HCT116 (cell line): Measurements from ENCODE around the gene CD59. TPM values are rescaled to one million over a fixed set of nuclear protein-coding genes. Genes with fewer than 3 reads are reported as not detected.

ENCODE experiments used
- ATAC-seq: fragments of 200-7000 bp; cut with Tn5 transposase; 2 replicates; pipeline ENCODE4 v1.9.1; 2020; ENCODE audit warnings: mild to moderate bottlenecking, moderate library complexity
- BruUV-seq: library from RNA; stranded (reverse); fragments of 400-500 nt; replicated peaks from 2 replicates; lab custom pipeline; 2021; lab: Mats Ljungman, UMichigan
- CTCF ChIA-PET: fragments of 300-600 bp; sonication (Branson Sonifier 250); formaldehyde crosslinking; loops from one replicate; lab custom pipeline; 2021; ENCODE audit warnings: antibody characterized with exemption; lab: Charles Lee
- POLR2A ChIA-PET: fragments of 300-600, 350-600 bp; sonication (Branson Sonifier 250); formaldehyde crosslinking; loops from one replicate; lab custom pipeline; 2021; ENCODE audit warnings: antibody characterized with exemption; lab: Charles Lee
- RAD21 ChIA-PET, 2 experiments: fragments of 300-600 bp; sonication (Branson Sonifier 250); formaldehyde crosslinking; loops; one replicate each; lab custom pipeline; 2023; ENCODE audit warnings: low total read pairs in 2 of 2; ENCODE audit not compliant: uncharacterized antibody in 2 of 2, unreplicated experiment in 2 of 2, low non-redundant PET in 1 of 2; lab: Charles Lee
- DNase-seq: peaks from one replicate; pipeline ENCODE4 v3.0.0-alpha.2; 2010; ENCODE audit warnings: low read depth, low spot score
- H2AFZ ChIP-seq: fragments of 200-600 bp; shearing (Covaris generic), sonication (generic); 2 replicates; pipeline ENCODE4 v1.6.1; 2017; ENCODE audit warnings: low read depth, mixed run types, mixed read lengths, antibody characterized with exemption, low read length; ENCODE audit not compliant: poor library complexity, severe bottlenecking
- H3K27ac ChIP-seq: 2 replicates; pipeline ENCODE4 v1.5.1; 2012; ENCODE audit warnings: low read depth, low read length
- H3K27me3 ChIP-seq: fragments of 200-600 bp; sonication (generic); 2 replicates; pipeline ENCODE4 v1.6.1; 2016; ENCODE audit warnings: mixed run types, low read length, mixed read lengths; ENCODE audit not compliant: insufficient read depth
- H3K36me3 ChIP-seq, 2 experiments: fragments of 200-500 bp in 1 of 2; fragments of 200-600 bp in 1 of 2; sonication (Bioruptor generic) in 1 of 2; sonication (generic) in 1 of 2; 2 replicates each; pipeline versions ENCODE4 v1.5.1 to v1.6.1; 2014 to 2016; ENCODE audit warnings: low read length in 2 of 2, inconsistent platforms in 1 of 2, mixed read lengths in 1 of 2, mixed run types in 1 of 2; ENCODE audit not compliant: insufficient read depth in 2 of 2, control insufficient read depth in 1 of 2
- H3K4me1 ChIP-seq, 2 experiments: fragments of 200-600 bp in 1 of 2; sonication (generic) in 1 of 2; 2 replicates each; pipeline versions ENCODE4 v1.5.1 to v1.6.1; 2012 to 2017; ENCODE audit warnings: low read length in 2 of 2, inconsistent platforms in 1 of 2, mild to moderate bottlenecking in 1 of 2, mixed read lengths in 1 of 2, mixed run types in 1 of 2, moderate library complexity in 1 of 2; ENCODE audit not compliant: insufficient read depth in 2 of 2, control insufficient read depth in 1 of 2
- H3K4me2 ChIP-seq: fragments of 200-600 bp; sonication (generic); 2 replicates; pipeline ENCODE4 v1.6.1; 2017; ENCODE audit warnings: mixed run types, low read length, mixed read lengths
- H3K4me3 ChIP-seq, 2 experiments: fragments of 200-600 bp in 1 of 2; sonication (generic) in 1 of 2; replicated peaks in 1 of 2; 2 replicates each; pipeline ENCODE4 v1.5.1; 2011 to 2016; ENCODE audit warnings: low read length in 2 of 2, control low read depth in 1 of 2, low read depth in 1 of 2, mild to moderate bottlenecking in 1 of 2, mixed read lengths in 1 of 2, mixed run types in 1 of 2
- H3K79me2 ChIP-seq: fragments of 200-600 bp; sonication (generic); 2 replicates; pipeline ENCODE4 v1.6.1; 2017; ENCODE audit warnings: mild to moderate bottlenecking, mixed run types, low read length, moderate library complexity, mixed read lengths; ENCODE audit not compliant: insufficient read depth
- H3K9ac ChIP-seq: fragments of 200-600 bp; sonication (generic); 2 replicates; pipeline ENCODE4 v1.6.1; 2016; ENCODE audit warnings: low read length, mixed read lengths
- H3K9me2 ChIP-seq: fragments of 200-600 bp; sonication (generic), shearing (Covaris generic); 2 replicates; pipeline ENCODE4 v1.6.1; 2017; ENCODE audit warnings: mixed run types, mild to moderate bottlenecking, moderate library complexity; ENCODE audit not compliant: insufficient read depth
- H3K9me3 ChIP-seq, 2 experiments: fragments of 200-500 bp in 1 of 2; fragments of 200-600 bp in 1 of 2; sonication (Bioruptor generic) in 1 of 2; sonication (generic) in 1 of 2; 2 replicates each; pipeline ENCODE4 v1.6.1; 2014 to 2017; ENCODE audit warnings: low read length in 2 of 2, mixed read lengths in 2 of 2, inconsistent platforms in 1 of 2, low read depth in 1 of 2, mild to moderate bottlenecking in 1 of 2, mixed run types in 1 of 2, moderate library complexity in 1 of 2; ENCODE audit not compliant: control insufficient read depth in 1 of 2, insufficient read depth in 1 of 2
- H4K20me1 ChIP-seq: fragments of 200-600 bp; sonication (generic), shearing (Covaris generic); 2 replicates; pipeline ENCODE4 v1.6.1; 2017; ENCODE audit warnings: mixed run types, mild to moderate bottlenecking, moderate library complexity; ENCODE audit not compliant: insufficient read depth
- ELF1 ChIP-seq: IDR thresholded peaks from 2 replicates; pipeline ENCODE4 v1.6.1; 2012; ENCODE audit warnings: low read depth, borderline replicate concordance
- POLR2A ChIP-seq: IDR thresholded peaks from 2 replicates; pipeline ENCODE4 v1.7.0; 2011; ENCODE audit warnings: borderline replicate concordance; ENCODE audit not compliant: insufficient read depth, insufficient read length; ENCODE audit errors: extremely low read depth
- POLR2AphosphoS5 ChIP-seq: IDR thresholded peaks from 2 replicates; pipeline ENCODE4 v1.6.1; 2011; ENCODE audit warnings: mild to moderate bottlenecking, low read depth, low read length, moderate library complexity
- SP1 ChIP-seq: IDR thresholded peaks from 2 replicates; pipeline ENCODE4 v1.6.1; 2012; ENCODE audit warnings: low read depth
- intact Hi-C: fragments of 100-400 bp; cut with micrococcal nuclease; formaldehyde crosslinking; loops from 2 replicates; pipeline ENCODE4 v1.10.0; 2022
- total RNA-seq: library from RNA; stranded (reverse); gene quantifications from one replicate; pipeline ENCODE4 v1.2.1, GENCODE V29; 2021; ENCODE audit not compliant: unreplicated experiment
- TF ChIP-seq, protein P1 (sequence below): IDR thresholded peaks from 2 replicates; pipeline ENCODE4 v1.6.1; 2011; ENCODE audit warnings: mild to moderate bottlenecking, low read length, moderate library complexity; ENCODE audit not compliant: insufficient replicate concordance; ENCODE audit errors: extremely low read depth
- TF ChIP-seq, protein P2 (sequence below), 3 experiments: fragments of 200-600 bp in 1 of 3; sonication (generic) in 1 of 3; IDR thresholded peaks in 2 of 3; conservative IDR thresholded peaks in 1 of 3; 2 replicates each; pipeline ENCODE4 v1.5.1; 2012 to 2017; ENCODE audit warnings: low read depth in 2 of 3, low read length in 2 of 3, antibody characterized with exemption in 1 of 3, borderline replicate concordance in 1 of 3, control low read depth in 1 of 3, mild to moderate bottlenecking in 1 of 3, mixed read lengths in 1 of 3, mixed run types in 1 of 3, moderate library complexity in 1 of 3; ENCODE audit not compliant: insufficient read depth in 1 of 3

CD59 gene
- total RNA-seq, 1 experiment from 2014 or later: 122 TPM

DNA sequence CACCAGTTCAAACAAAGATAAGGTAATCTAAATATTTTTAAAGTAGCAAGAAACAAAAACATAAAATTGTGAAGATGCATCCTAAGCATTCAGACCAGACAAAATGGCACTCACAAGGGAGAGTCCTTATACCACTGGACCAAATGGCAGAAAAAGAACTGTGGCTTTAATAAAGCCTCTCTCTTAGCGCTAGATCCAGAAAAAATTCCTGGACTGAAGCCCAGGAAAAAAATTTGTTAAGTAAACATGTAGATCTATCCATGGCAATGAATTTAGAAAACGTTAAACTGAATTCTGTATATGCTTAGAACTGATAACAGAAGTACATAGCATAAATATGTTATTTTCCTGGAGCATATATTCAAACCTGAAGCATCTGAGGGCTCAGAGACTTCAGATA lies 11.8 kb upstream of the CD59 start:
- no peak overlapping the region for H3K4me2 ChIP-seq
- ATAC-seq (no peak), DNase-seq (no peak)
- H3K9me3 ChIP-seq: no peaks in the 10 kb centered on the region
- no peaks in the 10 kb centered on the region for H3K4me1 ChIP-seq
- H2AFZ ChIP-seq: no peak overlapping the region
- H3K27ac ChIP-seq: no peak overlapping the region
- TF ChIP-seq POLR2A: no peak
- TF ChIP-seq SP1: no peak
- TF ChIP-seq, protein P1, sequence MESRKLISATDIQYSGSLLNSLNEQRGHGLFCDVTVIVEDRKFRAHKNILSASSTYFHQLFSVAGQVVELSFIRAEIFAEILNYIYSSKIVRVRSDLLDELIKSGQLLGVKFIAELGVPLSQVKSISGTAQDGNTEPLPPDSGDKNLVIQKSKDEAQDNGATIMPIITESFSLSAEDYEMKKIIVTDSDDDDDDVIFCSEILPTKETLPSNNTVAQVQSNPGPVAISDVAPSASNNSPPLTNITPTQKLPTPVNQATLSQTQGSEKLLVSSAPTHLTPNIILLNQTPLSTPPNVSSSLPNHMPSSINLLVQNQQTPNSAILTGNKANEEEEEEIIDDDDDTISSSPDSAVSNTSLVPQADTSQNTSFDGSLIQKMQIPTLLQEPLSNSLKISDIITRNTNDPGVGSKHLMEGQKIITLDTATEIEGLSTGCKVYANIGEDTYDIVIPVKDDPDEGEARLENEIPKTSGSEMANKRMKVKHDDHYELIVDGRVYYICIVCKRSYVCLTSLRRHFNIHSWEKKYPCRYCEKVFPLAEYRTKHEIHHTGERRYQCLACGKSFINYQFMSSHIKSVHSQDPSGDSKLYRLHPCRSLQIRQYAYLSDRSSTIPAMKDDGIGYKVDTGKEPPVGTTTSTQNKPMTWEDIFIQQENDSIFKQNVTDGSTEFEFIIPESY: no peak
- TF ChIP-seq, protein P2, sequence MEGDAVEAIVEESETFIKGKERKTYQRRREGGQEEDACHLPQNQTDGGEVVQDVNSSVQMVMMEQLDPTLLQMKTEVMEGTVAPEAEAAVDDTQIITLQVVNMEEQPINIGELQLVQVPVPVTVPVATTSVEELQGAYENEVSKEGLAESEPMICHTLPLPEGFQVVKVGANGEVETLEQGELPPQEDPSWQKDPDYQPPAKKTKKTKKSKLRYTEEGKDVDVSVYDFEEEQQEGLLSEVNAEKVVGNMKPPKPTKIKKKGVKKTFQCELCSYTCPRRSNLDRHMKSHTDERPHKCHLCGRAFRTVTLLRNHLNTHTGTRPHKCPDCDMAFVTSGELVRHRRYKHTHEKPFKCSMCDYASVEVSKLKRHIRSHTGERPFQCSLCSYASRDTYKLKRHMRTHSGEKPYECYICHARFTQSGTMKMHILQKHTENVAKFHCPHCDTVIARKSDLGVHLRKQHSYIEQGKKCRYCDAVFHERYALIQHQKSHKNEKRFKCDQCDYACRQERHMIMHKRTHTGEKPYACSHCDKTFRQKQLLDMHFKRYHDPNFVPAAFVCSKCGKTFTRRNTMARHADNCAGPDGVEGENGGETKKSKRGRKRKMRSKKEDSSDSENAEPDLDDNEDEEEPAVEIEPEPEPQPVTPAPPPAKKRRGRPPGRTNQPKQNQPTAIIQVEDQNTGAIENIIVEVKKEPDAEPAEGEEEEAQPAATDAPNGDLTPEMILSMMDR (IDR thresholded peaks at IDR 0.05 in 2 of 3, conservative IDR thresholded peaks at IDR 0.05 in 1 of 3; ENCODE audit: borderline replicate concordance in 1 of 3, insufficient read depth in 1 of 3, low read depth in 2 of 3, low read length in 2 of 3): no peak
- TF ChIP-seq POLR2AphosphoS5: no peak
- TF ChIP-seq ELF1: no peak
- H4K20me1 ChIP-seq: no peaks in the 10 kb centered on the region
- H3K27me3 ChIP-seq: no peaks in the 10 kb centered on the region
- RAD21 ChIA-PET: no interaction called here
- peaks cover 5 to 6% of the 10 kb centered on the region in 2 experiments; a peak in 2 of 4 replicates for H3K36me3 ChIP-seq
- CTCF ChIA-PET: no interaction called here
- H3K9me2 ChIP-seq: no peaks in the 10 kb centered on the region
- H3K4me3 ChIP-seq: no peak overlapping the region
- H3K9ac ChIP-seq: no peak overlapping the region
- BruUV-seq: no TSS peak
- H3K79me2 ChIP-seq: no peaks in the 10 kb centered on the region
- POLR2A ChIA-PET: no interaction called here
- intact Hi-C loops: no loop called here
